AML-193 (cell line): ENCODE data around the gene FBXO10.
"Not testable (repeated sequence)": the region's sequence is repeated elsewhere in the genome, so short reads cannot be mapped to it uniquely, and the experiment has no call there.

Experiments
- DNase-seq, 2 experiments: peaks; one replicate each; lab custom pipeline; 2025; lab: John Stamatoyannopoulos, UW

The FBXO10 gene

GRCh38 chr9:37477987-37478619 is 98.1 kb downstream of the FBXO10 start:
- DNase-seq, result not testable (repeated sequence)

GRCh38 chr9:37477443-37477842 is 98.7 kb downstream of the FBXO10 start:
- not testable (repeated sequence) for DNase-seq

GRCh38 chr9:37476930-37477329 is 99.2 kb downstream of the FBXO10 start:
- DNase-seq, result no peak

GRCh38 chr9:37474438-37474837 is 101.7 kb downstream of the FBXO10 start:
- DNase-seq, result no peak

GRCh38 chr9:37473982-37474381 is 102.2 kb downstream of the FBXO10 start:
- not testable (repeated sequence) for DNase-seq

- DNase-seq, result no peak
Measured at GRCh38 chr9:37471942-37472684, 104.1 kb downstream of the FBXO10 start.

GRCh38 chr9:37468620-37469019 is 107.6 kb downstream of the FBXO10 start:
- DNase-seq, result no peak

- not testable (repeated sequence) for DNase-seq
Measured at GRCh38 chr9:37467530-37467929, 108.7 kb downstream of the FBXO10 start.

GRCh38 chr9:37466037-37466709 is 110.0 kb downstream of the FBXO10 start:
- no peak for DNase-seq

GRCh38 chr9:37465249-37466036 is 110.7 kb downstream of the FBXO10 start, which contains the start of gene ZBTB5:
Gene ZBTB5 (minus strand): TSS chr9:37465450. CDS start chr9:37442551, 22,899 bp downstream.
- peak; percentile 99 to 100 for DNase-seq

GRCh38 chr9:37464426-37465248 is 111.5 kb downstream of the FBXO10 start:
- DNase-seq, result peak; percentile 47 to 54

GRCh38 chr9:37464006-37464405 is 112.2 kb downstream of the FBXO10 start:
- DNase-seq, result no peak
